ENCODE results near the gene GSC2.

GSC2 gene

GRCh38 chr22:19107730-19108074 lies 42.4 kb downstream of the GSC2 start:
- no peaks in the 10 kb centered on the region for H3K36me3 ChIP-seq (ENCODE audit: insufficient read depth, low read length)
- no peak overlapping the region for H3K9ac ChIP-seq (ENCODE audit: insufficient read length)
- TF ChIP-seq POLR2AphosphoS5 (IDR thresholded peaks at IDR 0.05; ENCODE audit: borderline replicate concordance, low read depth, low read length), result no peak
- no peak overlapping the region for H3K27ac ChIP-seq
- H3K4me3 ChIP-seq, result no peak overlapping the region
- H3K9me3 ChIP-seq (ENCODE audit: low read depth, low read length), result no peaks in the 10 kb centered on the region
- no peak for DNase-seq (ENCODE audit: low read depth, low spot score)

GRCh38 chr22:19106886-19107729 lies 43.0 kb downstream of the GSC2 start:
- H3K36me3 ChIP-seq (ENCODE audit: insufficient read depth, low read length), result no peaks in the 10 kb centered on the region

GRCh38 chr22:19105867-19106802 lies 44.0 kb downstream of the GSC2 start:
- DNase-seq (ENCODE audit: low read depth, low spot score), result no peak
- Histone ChIP-seq H3K9me3 (ENCODE audit: low read depth, low read length) (no peaks in the 10 kb centered on the region), H3K4me3 (no peak overlapping the region), H3K9ac (ENCODE audit: insufficient read length) (no peak overlapping the region), H3K36me3 (ENCODE audit: insufficient read depth, low read length) (no peaks in the 10 kb centered on the region), H3K27ac (no peak overlapping the region)
- no peak for TF ChIP-seq FOXP2 (optimal IDR thresholded peaks at IDR 0.05; ENCODE audit: control extremely low read depth, extremely low read length, insufficient read depth)
- TF ChIP-seq EZH2 (IDR thresholded peaks at IDR 0.05), result no peak
- TF ChIP-seq POLR2AphosphoS5 (IDR thresholded peaks at IDR 0.05; ENCODE audit: borderline replicate concordance, low read depth, low read length), result no peak

More at GRCh38 chr22:19106886-19107729, 43.0 kb downstream of the GSC2 start:
- no peak for DNase-seq (ENCODE audit: low read depth, low spot score)
- Histone ChIP-seq H3K4me3 (no peak overlapping the region), H3K9me3 (ENCODE audit: low read depth, low read length) (no peaks in the 10 kb centered on the region), H3K27ac (no peak overlapping the region), H3K9ac (ENCODE audit: insufficient read length) (no peak overlapping the region)
- TF ChIP-seq FOXP2 (optimal IDR thresholded peaks at IDR 0.05; ENCODE audit: control extremely low read depth, extremely low read length, insufficient read depth), result no peak
- no peak for TF ChIP-seq POLR2AphosphoS5 (IDR thresholded peaks at IDR 0.05; ENCODE audit: borderline replicate concordance, low read depth, low read length)
- TF ChIP-seq EZH2 (IDR thresholded peaks at IDR 0.05), result no peak

DNA sequence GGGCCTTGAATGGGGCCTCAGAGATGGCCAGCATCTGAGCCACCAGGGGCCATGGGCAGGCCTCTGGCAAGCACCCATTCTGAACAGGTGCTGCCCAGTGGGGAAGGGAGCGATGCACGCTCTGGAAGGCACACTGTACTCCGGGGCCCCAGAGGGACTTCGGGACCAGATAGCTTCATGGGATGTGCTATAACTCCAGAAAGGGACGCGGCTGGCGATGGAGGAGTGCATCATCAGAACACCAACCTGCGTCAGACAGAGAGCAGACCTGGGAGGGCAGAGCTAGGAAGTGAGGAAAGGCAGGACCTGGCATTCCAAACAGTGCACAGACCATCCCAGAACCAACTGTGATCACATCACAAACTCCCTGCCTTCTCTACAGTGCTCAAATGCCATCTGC lies 44.6 kb downstream of the GSC2 start:
- H3K4me3 ChIP-seq, result no peak overlapping the region
- H3K27ac ChIP-seq, result no peak overlapping the region
- no peaks in the 10 kb centered on the region for H3K9me3 ChIP-seq (ENCODE audit: low read depth, low read length)
- no peak overlapping the region for H3K9ac ChIP-seq (ENCODE audit: insufficient read length)
- TF ChIP-seq EZH2 (IDR thresholded peaks at IDR 0.05) (no peak), FOXP2 (optimal IDR thresholded peaks at IDR 0.05; ENCODE audit: control extremely low read depth, extremely low read length, insufficient read depth) (no peak)
- no peak for DNase-seq (ENCODE audit: low read depth, low spot score)
- H3K36me3 ChIP-seq (ENCODE audit: insufficient read depth, low read length), result no peaks in the 10 kb centered on the region

DNA sequence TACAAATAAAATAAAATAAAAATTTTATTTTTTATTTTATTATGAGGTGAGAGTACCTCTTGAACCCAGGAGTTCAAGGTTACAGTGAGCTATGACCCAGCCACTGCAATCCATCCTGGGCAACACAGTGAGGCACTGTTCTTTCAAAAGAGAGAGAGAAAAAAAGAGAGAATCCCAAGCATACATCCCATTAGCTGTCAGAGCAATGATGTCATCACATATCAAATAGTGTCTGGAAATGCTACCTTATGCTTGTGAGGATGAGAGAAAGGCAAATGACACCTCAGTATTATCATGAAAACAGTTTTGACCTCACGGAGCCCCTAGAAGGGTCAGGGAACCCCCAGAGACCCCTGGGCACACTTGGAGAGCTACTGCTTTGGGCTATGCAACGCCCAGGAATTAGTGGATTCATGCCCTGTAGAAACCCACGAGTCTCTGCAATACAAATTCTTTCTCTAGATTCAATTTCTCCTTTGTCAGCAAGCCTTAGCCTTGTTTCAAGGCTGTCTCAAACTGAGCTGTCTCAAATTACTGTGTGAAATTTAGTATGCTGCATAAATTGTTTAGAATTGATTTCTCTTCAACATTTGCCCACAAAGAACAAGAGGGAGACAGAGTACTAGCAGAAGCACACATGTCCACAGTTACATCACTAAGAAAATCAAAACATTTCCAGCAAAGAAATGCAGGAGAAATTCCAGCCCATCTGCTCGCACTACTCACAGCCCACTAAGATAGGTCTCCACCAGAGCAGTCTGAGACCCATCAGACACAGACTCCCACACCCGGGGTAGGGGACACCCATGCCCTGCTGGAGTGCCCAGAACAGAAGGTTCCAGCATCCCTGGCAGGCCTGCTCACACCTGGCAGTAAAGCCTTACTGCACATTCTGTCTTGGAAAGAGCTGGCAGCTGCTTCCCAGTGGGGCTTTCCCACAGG lies 45.9 kb downstream of the GSC2 start:
- peak overlapping the region; percentile 47; the same call in 1 of the 2 replicates for H3K4me3 ChIP-seq
- H3K27ac ChIP-seq, result peak overlapping the region; percentile 83
- DNase-seq (ENCODE audit: low read depth, low spot score), result no peak
- H3K9ac ChIP-seq (ENCODE audit: insufficient read length), result no peak overlapping the region
- H3K9me3 ChIP-seq (ENCODE audit: low read depth, low read length), result no peaks in the 10 kb centered on the region
- TF ChIP-seq EZH2 (IDR thresholded peaks at IDR 0.05) (no peak), POLR2AphosphoS5 (IDR thresholded peaks at IDR 0.05; ENCODE audit: borderline replicate concordance, low read depth, low read length) (no peak), FOXP2 (optimal IDR thresholded peaks at IDR 0.05; ENCODE audit: control extremely low read depth, extremely low read length, insufficient read depth) (no peak)
- H3K36me3 ChIP-seq (ENCODE audit: insufficient read depth, low read length), result no peaks in the 10 kb centered on the region

- Histone ChIP-seq H3K9ac (ENCODE audit: insufficient read length) (no peak overlapping the region), H3K9me3 (ENCODE audit: low read depth, low read length) (no peaks in the 10 kb centered on the region), H3K27ac (no peak overlapping the region), H3K36me3 (ENCODE audit: insufficient read depth, low read length) (peaks cover 4% of the 10 kb centered on the region; the same call in 1 of the 2 replicates), H3K4me3 (no peak overlapping the region)
- no peak for DNase-seq (ENCODE audit: low read depth, low spot score)
- TF ChIP-seq POLR2AphosphoS5 (IDR thresholded peaks at IDR 0.05; ENCODE audit: borderline replicate concordance, low read depth, low read length) (no peak), EZH2 (IDR thresholded peaks at IDR 0.05) (no peak), FOXP2 (optimal IDR thresholded peaks at IDR 0.05; ENCODE audit: control extremely low read depth, extremely low read length, insufficient read depth) (no peak)
Measured at GRCh38 chr22:19098157-19098556, 51.9 kb downstream of the GSC2 start.

- TF ChIP-seq EZH2 (IDR thresholded peaks at IDR 0.05) (no peak), FOXP2 (optimal IDR thresholded peaks at IDR 0.05; ENCODE audit: control extremely low read depth, extremely low read length, insufficient read depth) (no peak), POLR2AphosphoS5 (IDR thresholded peaks at IDR 0.05; ENCODE audit: borderline replicate concordance, low read depth, low read length) (no peak)
- Histone ChIP-seq H3K9ac (ENCODE audit: insufficient read length) (no peak overlapping the region), H3K27ac (no peak overlapping the region), H3K9me3 (ENCODE audit: low read depth, low read length) (no peaks in the 10 kb centered on the region), H3K4me3 (no peak overlapping the region), H3K36me3 (ENCODE audit: insufficient read depth, low read length) (peaks cover 4% of the 10 kb centered on the region; the same call in 1 of the 2 replicates)
- DNase-seq (ENCODE audit: low read depth, low spot score), result no peak
Measured at GRCh38 chr22:19097518-19097917, 52.6 kb downstream of the GSC2 start.
